SK-N-SH treated with all-trans-retinoic acid at 6 μM for 48 hours (cell line): ENCODE measurements around the gene RASAL2.
A peak's percentile ranks its signal among the peaks of the same experiment; 100 is the strongest.
"Not testable (repeated sequence)": the region's sequence is repeated elsewhere in the genome, so short reads cannot be mapped to it uniquely, and the experiment has no call there.

Experiments
- ATAC-seq: fragments of 200-7000 bp; cut with Tn5 transposase; 3 replicates; pipeline ENCODE4 v1.9.1; 2020; ENCODE audit warnings: mild to moderate bottlenecking, moderate library complexity
- BACH2 ChIP-seq: fragments of 250-450 bp; sonication (Bioruptor Pico); IDR thresholded peaks from 2 replicates; pipeline ENCODE4 v1.9.0; 2021; ENCODE audit warnings: mild to moderate bottlenecking, borderline replicate concordance
- CSDC2 ChIP-seq: fragments of 250-450 bp; sonication (Bioruptor Pico); IDR thresholded peaks from 2 replicates; pipeline ENCODE4 v1.5.0; 2020; ENCODE audit warnings: mild to moderate bottlenecking, moderate library complexity
- ISL1 ChIP-seq: fragments of 250-450 bp; sonication (Bioruptor Pico); IDR thresholded peaks from 2 replicates; pipeline ENCODE4 v2.1.2; 2022; ENCODE audit warnings: mild to moderate bottlenecking, moderate library complexity
- OSR1 ChIP-seq: fragments of 250-450 bp; sonication (Bioruptor Pico); IDR thresholded peaks from 2 replicates; pipeline ENCODE4 v1.8.0; 2022; ENCODE audit warnings: moderate library complexity, mild to moderate bottlenecking, inconsistent platforms
- PPARA ChIP-seq: fragments of 250-450 bp; sonication (Bioruptor Pico); IDR thresholded peaks from 2 replicates; pipeline ENCODE4 v1.5.0; 2020; ENCODE audit warnings: mild to moderate bottlenecking, borderline replicate concordance
- RARB ChIP-seq: fragments of 250-450 bp; sonication (Bioruptor Pico); IDR thresholded peaks from 2 replicates; pipeline ENCODE4 v1.8.0; 2021; ENCODE audit warnings: mild to moderate bottlenecking, moderate library complexity
- TCF4 ChIP-seq: fragments of 250-450 bp; sonication (Bioruptor Pico); IDR thresholded peaks from 2 replicates; pipeline ENCODE4 v1.8.0; 2021; ENCODE audit warnings: mild to moderate bottlenecking, moderate library complexity, borderline replicate concordance
- TOX ChIP-seq: fragments of 250-450 bp; sonication (Bioruptor Pico); IDR thresholded peaks from 2 replicates; pipeline ENCODE4 v1.8.0; 2021; ENCODE audit warnings: mild to moderate bottlenecking, moderate library complexity, borderline replicate concordance
- ZFP30 ChIP-seq: fragments of 450-650 bp; formaldehyde crosslinking; IDR thresholded peaks from 2 replicates; pipeline ENCODE4 v1.5.0; 2022; ENCODE audit warnings: mild to moderate bottlenecking, moderate library complexity
- ZNF565 ChIP-seq: fragments of 450-650 bp; formaldehyde crosslinking; conservative IDR thresholded peaks from 2 replicates; pipeline ENCODE4 v1.5.0; 2020; ENCODE audit warnings: low read depth, mild to moderate bottlenecking, moderate library complexity
- ZNF8 ChIP-seq: fragments of 450-650 bp; formaldehyde crosslinking; IDR thresholded peaks from 2 replicates; pipeline ENCODE4 v1.5.0; 2020; ENCODE audit warnings: mild to moderate bottlenecking, moderate library complexity
- TF ChIP-seq, protein P1 (sequence below): fragments of 250-450 bp; sonication (Bioruptor Pico); IDR thresholded peaks from 2 replicates; pipeline ENCODE4 v1.5.1; 2020; ENCODE audit warnings: low read depth, mild to moderate bottlenecking, moderate library complexity
- TF ChIP-seq, protein P2 (sequence below): fragments of 250-450 bp; sonication (Bioruptor Pico); IDR thresholded peaks from 2 replicates; pipeline ENCODE4 v1.5.1; 2021; ENCODE audit warnings: mild to moderate bottlenecking, moderate library complexity
- TF ChIP-seq, protein P3 (sequence below): fragments of 250-450 bp; sonication (Bioruptor Pico); IDR thresholded peaks from 2 replicates; pipeline ENCODE4 v1.8.0; 2021; ENCODE audit warnings: low read depth, mild to moderate bottlenecking, moderate library complexity, borderline replicate concordance
- TF ChIP-seq, protein P4 (sequence below): fragments of 250-450 bp; sonication (Bioruptor Pico); IDR thresholded peaks from 2 replicates; pipeline ENCODE4 v1.8.0; 2020; ENCODE audit warnings: mild to moderate bottlenecking, moderate library complexity, borderline replicate concordance

RASAL2 gene

DNA sequence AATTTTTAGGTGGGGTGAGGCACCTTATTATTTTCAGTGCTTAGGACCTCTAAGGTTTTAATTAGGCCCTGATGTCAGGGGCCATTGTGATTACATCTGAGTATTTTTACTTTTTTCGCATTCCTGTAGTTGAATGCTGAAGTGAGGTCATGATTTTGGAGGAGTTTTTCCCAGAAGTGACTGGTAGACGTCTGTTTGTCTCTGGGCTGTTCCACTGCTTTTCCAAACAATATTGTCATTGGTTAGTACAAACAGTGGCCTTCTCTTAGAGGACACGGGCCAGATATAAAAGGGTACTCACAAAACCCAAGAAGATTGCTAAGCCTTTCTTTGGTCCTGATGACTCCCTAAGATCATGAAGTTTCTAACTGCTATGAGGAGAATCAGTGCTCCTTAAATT, 7.6 kb upstream of the RASAL2 start:
- ATAC-seq = no peak
- TF ChIP-seq, protein P1, sequence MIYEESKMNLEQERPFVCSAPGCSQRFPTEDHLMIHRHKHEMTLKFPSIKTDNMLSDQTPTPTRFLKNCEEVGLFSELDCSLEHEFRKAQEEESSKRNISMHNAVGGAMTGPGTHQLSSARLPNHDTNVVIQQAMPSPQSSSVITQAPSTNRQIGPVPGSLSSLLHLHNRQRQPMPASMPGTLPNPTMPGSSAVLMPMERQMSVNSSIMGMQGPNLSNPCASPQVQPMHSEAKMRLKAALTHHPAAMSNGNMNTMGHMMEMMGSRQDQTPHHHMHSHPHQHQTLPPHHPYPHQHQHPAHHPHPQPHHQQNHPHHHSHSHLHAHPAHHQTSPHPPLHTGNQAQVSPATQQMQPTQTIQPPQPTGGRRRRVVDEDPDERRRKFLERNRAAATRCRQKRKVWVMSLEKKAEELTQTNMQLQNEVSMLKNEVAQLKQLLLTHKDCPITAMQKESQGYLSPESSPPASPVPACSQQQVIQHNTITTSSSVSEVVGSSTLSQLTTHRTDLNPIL (CRISPR knock-in tag) = no peak

DNA sequence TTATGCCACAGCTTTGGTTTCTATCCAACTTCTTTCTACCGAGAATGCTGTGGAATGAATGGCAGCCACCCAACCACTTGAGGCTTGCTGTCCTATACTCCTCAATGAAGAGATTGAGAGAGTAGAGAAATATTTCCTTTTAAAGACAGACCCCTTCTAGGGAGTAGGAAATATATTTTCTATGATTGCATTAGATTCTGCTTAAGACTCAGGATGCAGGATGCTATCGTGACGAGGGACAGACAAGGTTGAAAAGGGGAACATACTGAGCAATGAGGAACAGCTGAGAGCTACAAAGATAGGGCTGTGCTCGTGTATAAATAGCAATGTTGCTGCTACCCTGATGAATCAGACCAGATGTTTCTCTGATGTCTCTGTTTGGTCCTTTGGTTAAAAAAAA, 7.1 kb upstream of the RASAL2 start:
- TF ChIP-seq TCF4 (CRISPR knock-in tag) = no peak
- TF ChIP-seq ZNF565 (CRISPR knock-in tag) = no peak
- peak; percentile 70 for ATAC-seq

DNA sequence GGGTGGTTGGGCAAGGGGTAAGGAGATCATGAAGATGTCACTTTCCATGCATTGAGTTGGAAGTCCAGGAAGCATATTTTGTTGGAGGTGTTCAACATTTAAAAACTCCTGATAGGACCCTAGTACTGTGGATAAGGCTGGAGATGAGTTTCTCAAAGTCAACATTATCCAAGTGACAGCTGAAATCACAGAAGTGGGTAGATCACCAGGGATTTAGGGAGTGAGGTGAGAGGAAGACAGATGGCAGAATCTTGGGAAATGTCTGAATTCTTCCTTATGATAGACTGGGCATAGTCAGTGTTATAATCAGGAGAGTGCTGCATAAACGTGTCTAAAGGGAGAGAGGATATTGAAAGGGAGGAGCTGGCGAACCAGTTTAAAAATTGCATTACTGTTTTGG, 5.3 kb upstream of the RASAL2 start:
- TF ChIP-seq, protein P2, sequence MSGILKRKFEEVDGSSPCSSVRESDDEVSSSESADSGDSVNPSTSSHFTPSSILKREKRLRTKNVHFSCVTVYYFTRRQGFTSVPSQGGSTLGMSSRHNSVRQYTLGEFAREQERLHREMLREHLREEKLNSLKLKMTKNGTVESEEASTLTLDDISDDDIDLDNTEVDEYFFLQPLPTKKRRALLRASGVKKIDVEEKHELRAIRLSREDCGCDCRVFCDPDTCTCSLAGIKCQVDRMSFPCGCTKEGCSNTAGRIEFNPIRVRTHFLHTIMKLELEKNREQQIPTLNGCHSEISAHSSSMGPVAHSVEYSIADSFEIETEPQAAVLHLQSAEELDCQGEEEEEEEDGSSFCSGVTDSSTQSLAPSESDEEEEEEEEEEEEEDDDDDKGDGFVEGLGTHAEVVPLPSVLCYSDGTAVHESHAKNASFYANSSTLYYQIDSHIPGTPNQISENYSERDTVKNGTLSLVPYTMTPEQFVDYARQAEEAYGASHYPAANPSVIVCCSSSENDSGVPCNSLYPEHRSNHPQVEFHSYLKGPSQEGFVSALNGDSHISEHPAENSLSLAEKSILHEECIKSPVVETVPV (CRISPR knock-in tag) = no peak
- no peak for TF ChIP-seq ZNF565 (CRISPR knock-in tag)
- no peak for ATAC-seq

DNA sequence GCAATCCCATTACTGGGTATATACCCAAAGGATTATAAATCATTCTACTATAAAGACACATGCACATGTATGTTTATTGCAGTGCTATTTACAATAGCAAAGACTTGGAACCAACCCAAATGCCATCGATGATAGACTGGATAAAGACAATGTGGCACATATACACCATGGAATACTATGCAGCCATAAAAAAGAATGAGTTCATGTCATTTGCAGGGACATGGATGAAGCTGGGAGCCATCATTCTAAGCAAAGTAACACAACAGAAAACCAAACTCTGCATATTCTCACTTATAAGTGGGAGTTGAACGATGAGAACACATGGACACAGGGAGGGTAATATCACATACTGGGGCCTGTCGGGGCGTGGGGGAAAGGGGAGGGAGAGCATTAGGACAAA, 2.5 kb upstream of the RASAL2 start:
- ATAC-seq = not testable (repeated sequence)

DNA sequence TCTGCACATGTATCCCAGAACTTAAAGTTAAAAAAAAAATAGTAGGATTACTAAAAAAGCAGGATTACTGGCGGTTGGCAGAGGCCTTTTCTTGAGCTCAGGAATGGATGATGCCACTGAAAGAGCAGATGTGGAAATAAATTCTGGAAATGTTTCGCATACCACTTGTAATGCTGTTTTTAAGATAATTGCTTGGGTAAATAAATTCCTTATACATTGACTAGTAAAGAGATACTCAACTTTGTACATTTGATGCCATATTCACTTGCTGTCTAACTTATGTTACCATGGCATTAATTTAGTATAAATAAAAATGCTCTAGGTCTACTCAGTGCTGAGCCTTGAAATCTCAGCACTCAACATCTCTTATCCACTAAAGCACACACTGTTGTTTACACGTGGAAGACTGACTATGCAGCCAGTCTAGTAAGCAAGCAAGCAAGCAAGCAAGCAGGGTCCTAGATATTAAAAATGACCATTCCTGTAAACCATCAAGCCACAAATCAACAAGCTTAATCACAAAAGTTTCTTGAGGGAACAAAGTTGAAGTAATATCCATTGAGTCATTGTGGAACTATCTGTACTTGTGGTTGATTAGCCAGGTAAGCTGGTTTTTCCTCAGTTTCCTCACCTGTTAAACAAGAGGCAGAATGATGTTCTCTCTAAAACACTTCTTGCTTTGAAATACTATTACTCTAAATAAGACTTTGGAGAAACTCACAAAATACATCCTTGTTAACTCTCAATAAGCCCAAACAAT, 1.7 kb upstream of the RASAL2 start:
- no peak for TF ChIP-seq ZNF8 (CRISPR knock-in tag)
- no peak for ATAC-seq

DNA sequence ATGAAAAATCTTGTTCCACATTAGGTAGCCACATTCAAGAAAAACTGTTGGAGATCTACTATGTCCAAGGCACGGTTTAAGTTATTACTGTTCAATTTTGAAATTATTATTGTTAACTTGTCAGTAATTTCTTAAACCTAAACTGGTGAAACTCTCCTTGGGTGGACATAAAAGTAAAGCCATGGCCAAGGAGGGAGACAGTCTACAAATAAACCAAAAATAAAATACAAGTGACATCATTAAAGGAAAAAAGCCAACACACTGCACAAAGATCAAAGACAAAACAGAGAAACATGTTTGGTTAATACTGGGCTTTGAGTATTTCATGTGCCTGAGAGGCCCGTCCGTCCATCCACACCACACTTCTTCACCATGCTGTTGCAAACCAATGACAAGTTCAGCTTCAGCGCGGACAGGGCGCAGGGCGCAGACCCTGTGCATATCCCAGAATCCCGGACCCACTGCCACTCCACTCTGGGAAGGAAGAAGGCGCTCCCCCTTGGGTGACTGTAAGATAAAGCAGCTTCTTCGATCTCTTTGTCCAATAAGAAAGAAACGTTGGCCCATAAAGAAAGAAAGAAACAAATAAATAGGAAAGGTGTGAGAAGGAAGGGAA, 918 bp upstream of the RASAL2 start:
- TF ChIP-seq CSDC2 (CRISPR knock-in tag) = no peak
- no peak for TF ChIP-seq RARB

DNA sequence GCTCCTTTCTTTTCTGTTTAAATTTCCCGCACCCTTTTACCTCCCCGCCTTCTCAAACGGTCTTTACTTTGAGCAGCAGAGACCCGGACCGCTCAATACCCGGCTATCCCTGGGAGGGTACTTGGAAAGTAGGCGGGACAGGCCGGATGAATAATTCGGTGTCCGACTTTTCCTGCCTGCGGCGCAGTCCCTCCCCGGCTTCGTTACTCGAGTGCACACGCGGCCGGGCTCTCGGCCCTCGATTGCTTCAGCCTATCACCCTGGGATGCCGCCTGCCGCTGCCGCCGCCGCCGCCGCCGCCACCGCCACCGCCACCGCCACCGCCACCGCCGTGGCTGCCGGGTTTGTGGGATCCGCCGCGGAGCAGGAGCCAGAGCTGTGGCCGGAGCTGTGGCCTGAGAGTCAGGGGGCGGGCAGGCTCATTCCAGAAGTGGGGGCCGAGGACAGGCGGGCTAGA, 382 bp upstream of the RASAL2 start:
- TF ChIP-seq TCF4 (CRISPR knock-in tag) = no peak
- TF ChIP-seq ISL1 (CRISPR knock-in tag) = no peak
- no peak for TF ChIP-seq PPARA (CRISPR knock-in tag)
- TF ChIP-seq ZFP30 (CRISPR knock-in tag) = no peak
- peak; percentile 71 for ATAC-seq

More for the DNA sequence above, 918 bp upstream of the RASAL2 start:
- ATAC-seq = peak; percentile 37

DNA sequence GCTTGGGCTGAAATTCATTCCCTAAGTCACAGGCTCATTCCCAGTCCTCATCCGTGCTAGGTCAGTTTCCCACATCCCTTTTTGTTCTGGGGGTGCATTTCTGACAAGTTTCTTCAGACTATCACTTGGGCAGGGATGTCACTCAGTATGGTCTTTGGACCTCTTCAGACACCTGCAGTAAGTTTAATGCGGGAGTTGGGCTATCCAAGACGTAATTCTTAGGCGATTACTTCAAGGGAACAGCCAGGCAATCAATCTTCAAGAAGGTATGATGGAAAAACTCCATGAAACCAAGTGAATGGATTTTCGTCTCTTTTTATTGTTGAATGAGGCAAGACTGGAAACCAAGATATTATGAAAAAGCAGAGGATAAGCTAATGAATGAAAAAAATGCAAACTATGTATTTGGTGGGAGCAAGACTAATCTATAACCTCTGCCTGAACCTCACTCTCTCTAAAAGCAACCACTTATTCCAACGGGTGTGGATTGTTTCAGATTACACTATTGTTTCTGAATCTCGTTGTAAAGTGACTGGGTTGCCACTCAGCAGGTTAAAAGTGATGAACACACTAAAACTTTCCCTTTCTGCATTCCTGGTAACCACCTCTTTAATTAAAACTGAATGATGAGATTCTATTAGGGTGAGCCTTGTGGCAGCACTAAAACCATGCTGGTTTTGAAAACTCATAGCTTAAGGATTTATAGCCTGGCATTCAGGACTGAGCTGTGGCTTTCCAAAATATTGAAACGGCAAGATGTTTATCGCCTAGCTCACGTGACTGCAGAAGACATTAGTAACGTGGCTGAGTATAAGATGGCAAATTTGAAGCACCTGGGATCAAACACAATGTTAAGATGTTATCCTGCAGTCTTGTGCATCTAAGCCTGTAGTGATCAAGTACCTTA, 1.1 kb downstream of the RASAL2 start:
- TF ChIP-seq ZNF8 (CRISPR knock-in tag) (no peak), ZFP30 (CRISPR knock-in tag) (no peak), RARB (no peak), CSDC2 (CRISPR knock-in tag) (no peak), BACH2 (CRISPR knock-in tag) (no peak), OSR1 (CRISPR knock-in tag) (no peak), ZNF565 (CRISPR knock-in tag) (no peak), TOX (CRISPR knock-in tag) (no peak), TCF4 (CRISPR knock-in tag) (no peak)
- TF ChIP-seq, protein P3, sequence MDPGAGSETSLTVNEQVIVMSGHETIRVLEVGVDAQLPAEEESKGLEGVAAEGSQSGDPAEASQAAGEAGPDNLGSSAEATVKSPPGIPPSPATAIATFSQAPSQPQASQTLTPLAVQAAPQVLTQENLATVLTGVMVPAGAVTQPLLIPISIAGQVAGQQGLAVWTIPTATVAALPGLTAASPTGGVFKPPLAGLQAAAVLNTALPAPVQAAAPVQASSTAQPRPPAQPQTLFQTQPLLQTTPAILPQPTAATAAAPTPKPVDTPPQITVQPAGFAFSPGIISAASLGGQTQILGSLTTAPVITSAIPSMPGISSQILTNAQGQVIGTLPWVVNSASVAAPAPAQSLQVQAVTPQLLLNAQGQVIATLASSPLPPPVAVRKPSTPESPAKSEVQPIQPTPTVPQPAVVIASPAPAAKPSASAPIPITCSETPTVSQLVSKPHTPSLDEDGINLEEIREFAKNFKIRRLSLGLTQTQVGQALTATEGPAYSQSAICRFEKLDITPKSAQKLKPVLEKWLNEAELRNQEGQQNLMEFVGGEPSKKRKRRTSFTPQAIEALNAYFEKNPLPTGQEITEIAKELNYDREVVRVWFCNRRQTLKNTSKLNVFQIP (CRISPR knock-in tag) = no peak
- TF ChIP-seq, protein P4, sequence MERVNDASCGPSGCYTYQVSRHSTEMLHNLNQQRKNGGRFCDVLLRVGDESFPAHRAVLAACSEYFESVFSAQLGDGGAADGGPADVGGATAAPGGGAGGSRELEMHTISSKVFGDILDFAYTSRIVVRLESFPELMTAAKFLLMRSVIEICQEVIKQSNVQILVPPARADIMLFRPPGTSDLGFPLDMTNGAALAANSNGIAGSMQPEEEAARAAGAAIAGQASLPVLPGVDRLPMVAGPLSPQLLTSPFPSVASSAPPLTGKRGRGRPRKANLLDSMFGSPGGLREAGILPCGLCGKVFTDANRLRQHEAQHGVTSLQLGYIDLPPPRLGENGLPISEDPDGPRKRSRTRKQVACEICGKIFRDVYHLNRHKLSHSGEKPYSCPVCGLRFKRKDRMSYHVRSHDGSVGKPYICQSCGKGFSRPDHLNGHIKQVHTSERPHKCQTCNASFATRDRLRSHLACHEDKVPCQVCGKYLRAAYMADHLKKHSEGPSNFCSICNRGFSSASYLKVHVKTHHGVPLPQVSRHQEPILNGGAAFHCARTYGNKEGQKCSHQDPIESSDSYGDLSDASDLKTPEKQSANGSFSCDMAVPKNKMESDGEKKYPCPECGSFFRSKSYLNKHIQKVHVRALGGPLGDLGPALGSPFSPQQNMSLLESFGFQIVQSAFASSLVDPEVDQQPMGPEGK = no peak
- TF ChIP-seq, protein P1 (CRISPR knock-in tag) = no peak
- peak; percentile 3; the same call in 1 of the 3 replicates for ATAC-seq
